Rectal smooth muscle tissue (tissue), 1 donor: ENCODE measurements around the gene MARK1.
A peak's percentile ranks its signal among the peaks of the same experiment; 100 is the strongest.

Experiments used
- H3K27ac ChIP-seq: one replicate; pipeline ENCODE4 v1.7.0; 2013; ENCODE audit warnings: low read depth, low read length, inconsistent platforms
- H3K27me3 ChIP-seq: one replicate; pipeline ENCODE4 v1.7.0; 2013; ENCODE audit warnings: low read length; ENCODE audit not compliant: control insufficient read depth, insufficient read depth
- H3K36me3 ChIP-seq: one replicate; pipeline ENCODE4 v1.7.0; 2013; ENCODE audit warnings: low read length; ENCODE audit not compliant: control insufficient read depth, insufficient read depth
- H3K4me1 ChIP-seq: one replicate; pipeline ENCODE4 v1.7.0; 2013; ENCODE audit warnings: low read length; ENCODE audit not compliant: control insufficient read depth, insufficient read depth
- H3K4me3 ChIP-seq: one replicate; pipeline ENCODE4 v1.7.0; 2013; ENCODE audit warnings: low read length
- H3K9ac ChIP-seq: one replicate; pipeline ENCODE4 v1.7.0; 2013; ENCODE audit warnings: low read length

MARK1 gene

GRCh38 chr1:220527908-220528678, at the start of gene MARK1:
Gene MARK1 (plus strand): TSS chr1:220528136. CDS start chr1:220528823, 687 bp downstream.
- H3K9ac ChIP-seq, result peak within 1 kb of the TSS; percentile 25
- no peaks in the 10 kb centered on the region for H3K36me3 ChIP-seq
- H3K27me3 ChIP-seq, result peaks cover 3% of the 10 kb centered on the region
- peak within 1 kb of the TSS; percentile 77 for H3K4me3 ChIP-seq
- H3K27ac ChIP-seq, result peak within 1 kb of the TSS; percentile 78
- H3K4me1 ChIP-seq, result peaks cover 5% of the 10 kb centered on the region

- H3K27ac ChIP-seq, result no peak overlapping the region
- H3K36me3 ChIP-seq, result no peaks in the 10 kb centered on the region
- H3K4me1 ChIP-seq, result no peaks in the 10 kb centered on the region
- H3K27me3 ChIP-seq, result no peaks in the 10 kb centered on the region
- H3K9ac ChIP-seq, result no peak overlapping the region
- H3K4me3 ChIP-seq, result no peak overlapping the region
Observed at GRCh38 chr1:220483700-220484099, 44.2 kb upstream of the MARK1 start.

GRCh38 chr1:220484135-220484534, 43.8 kb upstream of the MARK1 start:
- Histone ChIP-seq H3K4me1 (no peaks in the 10 kb centered on the region), H3K27me3 (no peaks in the 10 kb centered on the region), H3K36me3 (no peaks in the 10 kb centered on the region), H3K27ac (no peak overlapping the region), H3K9ac (no peak overlapping the region), H3K4me3 (no peak overlapping the region)

GRCh38 chr1:220485131-220485530, 42.8 kb upstream of the MARK1 start:
- H3K27ac ChIP-seq, result no peak overlapping the region
- H3K9ac ChIP-seq, result no peak overlapping the region

GRCh38 chr1:220485791-220486190, 42.1 kb upstream of the MARK1 start:
- Histone ChIP-seq H3K27ac (no peak overlapping the region), H3K9ac (no peak overlapping the region), H3K4me1 (no peaks in the 10 kb centered on the region), H3K27me3 (no peaks in the 10 kb centered on the region), H3K4me3 (no peak overlapping the region), H3K36me3 (no peaks in the 10 kb centered on the region)

More at GRCh38 chr1:220485131-220485530, 42.8 kb upstream of the MARK1 start:
- Histone ChIP-seq H3K36me3 (no peaks in the 10 kb centered on the region), H3K4me3 (no peak overlapping the region), H3K27me3 (no peaks in the 10 kb centered on the region), H3K4me1 (no peaks in the 10 kb centered on the region)

- no peaks in the 10 kb centered on the region for H3K36me3 ChIP-seq
- H3K4me1 ChIP-seq, result no peaks in the 10 kb centered on the region
- no peak overlapping the region for H3K27ac ChIP-seq
- H3K4me3 ChIP-seq, result no peak overlapping the region
- H3K9ac ChIP-seq, result no peak overlapping the region
- H3K27me3 ChIP-seq, result no peaks in the 10 kb centered on the region
Observed at GRCh38 chr1:220487297-220487820, 40.6 kb upstream of the MARK1 start.

GRCh38 chr1:220491891-220492290, 36.0 kb upstream of the MARK1 start:
- no peaks in the 10 kb centered on the region for H3K27me3 ChIP-seq
- H3K4me1 ChIP-seq, result no peaks in the 10 kb centered on the region
- H3K27ac ChIP-seq, result no peak overlapping the region
- no peak overlapping the region for H3K9ac ChIP-seq
- H3K4me3 ChIP-seq, result no peak overlapping the region
- no peaks in the 10 kb centered on the region for H3K36me3 ChIP-seq

GRCh38 chr1:220497220-220497947, 30.6 kb upstream of the MARK1 start:
- Histone ChIP-seq H3K9ac (no peak overlapping the region), H3K27ac (no peak overlapping the region), H3K4me1 (no peaks in the 10 kb centered on the region)

GRCh38 chr1:220498188-220498587, 29.7 kb upstream of the MARK1 start:
- Histone ChIP-seq H3K27ac (no peak overlapping the region), H3K9ac (no peak overlapping the region), H3K36me3 (no peaks in the 10 kb centered on the region), H3K27me3 (no peaks in the 10 kb centered on the region), H3K4me1 (no peaks in the 10 kb centered on the region), H3K4me3 (no peak overlapping the region)

More at GRCh38 chr1:220497220-220497947, 30.6 kb upstream of the MARK1 start:
- H3K36me3 ChIP-seq, result no peaks in the 10 kb centered on the region
- no peak overlapping the region for H3K4me3 ChIP-seq
- no peaks in the 10 kb centered on the region for H3K27me3 ChIP-seq

GRCh38 chr1:220500372-220500771, 27.6 kb upstream of the MARK1 start:
- no peaks in the 10 kb centered on the region for H3K4me1 ChIP-seq
- H3K27me3 ChIP-seq, result no peaks in the 10 kb centered on the region
- no peak overlapping the region for H3K27ac ChIP-seq
- H3K9ac ChIP-seq, result no peak overlapping the region
- H3K36me3 ChIP-seq, result no peaks in the 10 kb centered on the region
- H3K4me3 ChIP-seq, result no peak overlapping the region

GRCh38 chr1:220504329-220504728, 23.6 kb upstream of the MARK1 start:
- no peak overlapping the region for H3K27ac ChIP-seq
- no peak overlapping the region for H3K9ac ChIP-seq
- no peak overlapping the region for H3K4me3 ChIP-seq
- no peaks in the 10 kb centered on the region for H3K4me1 ChIP-seq
- no peaks in the 10 kb centered on the region for H3K36me3 ChIP-seq
- H3K27me3 ChIP-seq, result no peaks in the 10 kb centered on the region

- H3K4me1 ChIP-seq, result no peaks in the 10 kb centered on the region
- H3K36me3 ChIP-seq, result no peaks in the 10 kb centered on the region
- no peak overlapping the region for H3K27ac ChIP-seq
- no peaks in the 10 kb centered on the region for H3K27me3 ChIP-seq
- H3K9ac ChIP-seq, result no peak overlapping the region
- no peak overlapping the region for H3K4me3 ChIP-seq
Observed at GRCh38 chr1:220507085-220507484, 20.9 kb upstream of the MARK1 start.
